ENCODE measurements around the gene RRP1B. TPM values are rescaled to one million over a fixed set of nuclear protein-coding genes. Genes with fewer than 3 reads are reported as not detected.

Gene RRP1B
- total and polyA plus RNA-seq, 9 of the 15 experiments (the other 6 are each of a cell fraction or from before 2014, with no cell fraction given) = 6.8 to 66.6 (median 41.9) TPM

DNA sequence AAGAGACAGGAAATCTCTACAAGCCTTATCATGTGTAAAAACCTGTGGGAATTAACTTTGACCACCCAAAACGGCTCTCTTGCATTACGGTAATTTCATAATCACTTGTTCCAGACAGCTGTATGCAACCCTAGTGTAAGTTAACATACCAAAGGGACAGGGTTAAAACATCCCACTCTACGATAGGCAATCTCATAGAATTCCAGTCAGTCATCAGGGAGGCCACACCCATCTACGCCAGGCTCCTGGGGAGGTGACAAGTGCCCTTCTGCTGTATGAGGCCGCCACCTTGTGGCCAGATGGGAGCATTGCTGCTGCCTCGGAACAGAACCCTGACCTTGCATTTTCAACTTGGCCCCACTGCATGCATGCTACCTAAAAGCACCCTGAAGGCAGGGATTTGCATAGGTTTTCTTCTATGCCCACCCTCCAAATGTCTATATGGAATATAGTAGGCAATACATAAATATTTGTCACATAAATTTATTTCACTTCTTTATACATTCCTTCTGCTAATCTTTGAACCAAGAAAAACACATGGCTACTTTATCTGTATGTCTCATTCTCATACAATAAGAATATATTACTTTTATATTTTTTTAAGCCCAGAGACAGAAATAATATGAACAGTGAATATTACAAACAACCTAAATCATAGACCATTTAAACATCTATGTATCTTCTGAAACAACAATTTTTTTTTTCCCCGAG, 12.7 kb upstream of the RRP1B start (continued):
- TF ChIP-seq, protein P1, sequence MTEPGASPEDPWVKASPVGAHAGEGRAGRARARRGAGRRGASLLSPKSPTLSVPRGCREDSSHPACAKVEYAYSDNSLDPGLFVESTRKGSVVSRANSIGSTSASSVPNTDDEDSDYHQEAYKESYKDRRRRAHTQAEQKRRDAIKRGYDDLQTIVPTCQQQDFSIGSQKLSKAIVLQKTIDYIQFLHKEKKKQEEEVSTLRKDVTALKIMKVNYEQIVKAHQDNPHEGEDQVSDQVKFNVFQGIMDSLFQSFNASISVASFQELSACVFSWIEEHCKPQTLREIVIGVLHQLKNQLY (CRISPR knock-in tag; conservative IDR thresholded peaks at IDR 0.05) = no peak
- TF ChIP-seq, protein P2, sequence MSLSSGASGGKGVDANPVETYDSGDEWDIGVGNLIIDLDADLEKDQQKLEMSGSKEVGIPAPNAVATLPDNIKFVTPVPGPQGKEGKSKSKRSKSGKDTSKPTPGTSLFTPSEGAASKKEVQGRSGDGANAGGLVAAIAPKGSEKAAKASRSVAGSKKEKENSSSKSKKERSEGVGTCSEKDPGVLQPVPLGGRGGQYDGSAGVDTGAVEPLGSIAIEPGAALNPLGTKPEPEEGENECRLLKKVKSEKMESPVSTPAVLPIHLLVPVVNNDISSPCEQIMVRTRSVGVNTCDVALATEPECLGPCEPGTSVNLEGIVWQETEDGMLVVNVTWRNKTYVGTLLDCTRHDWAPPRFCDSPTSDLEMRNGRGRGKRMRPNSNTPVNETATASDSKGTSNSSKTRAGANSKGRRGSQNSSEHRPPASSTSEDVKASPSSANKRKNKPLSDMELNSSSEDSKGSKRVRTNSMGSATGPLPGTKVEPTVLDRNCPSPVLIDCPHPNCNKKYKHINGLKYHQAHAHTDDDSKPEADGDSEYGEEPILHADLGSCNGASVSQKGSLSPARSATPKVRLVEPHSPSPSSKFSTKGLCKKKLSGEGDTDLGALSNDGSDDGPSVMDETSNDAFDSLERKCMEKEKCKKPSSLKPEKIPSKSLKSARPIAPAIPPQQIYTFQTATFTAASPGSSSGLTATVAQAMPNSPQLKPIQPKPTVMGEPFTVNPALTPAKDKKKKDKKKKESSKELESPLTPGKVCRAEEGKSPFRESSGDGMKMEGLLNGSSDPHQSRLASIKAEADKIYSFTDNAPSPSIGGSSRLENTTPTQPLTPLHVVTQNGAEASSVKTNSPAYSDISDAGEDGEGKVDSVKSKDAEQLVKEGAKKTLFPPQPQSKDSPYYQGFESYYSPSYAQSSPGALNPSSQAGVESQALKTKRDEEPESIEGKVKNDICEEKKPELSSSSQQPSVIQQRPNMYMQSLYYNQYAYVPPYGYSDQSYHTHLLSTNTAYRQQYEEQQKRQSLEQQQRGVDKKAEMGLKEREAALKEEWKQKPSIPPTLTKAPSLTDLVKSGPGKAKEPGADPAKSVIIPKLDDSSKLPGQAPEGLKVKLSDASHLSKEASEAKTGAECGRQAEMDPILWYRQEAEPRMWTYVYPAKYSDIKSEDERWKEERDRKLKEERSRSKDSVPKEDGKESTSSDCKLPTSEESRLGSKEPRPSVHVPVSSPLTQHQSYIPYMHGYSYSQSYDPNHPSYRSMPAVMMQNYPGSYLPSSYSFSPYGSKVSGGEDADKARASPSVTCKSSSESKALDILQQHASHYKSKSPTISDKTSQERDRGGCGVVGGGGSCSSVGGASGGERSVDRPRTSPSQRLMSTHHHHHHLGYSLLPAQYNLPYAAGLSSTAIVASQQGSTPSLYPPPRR (CRISPR knock-in tag; IDR thresholded peaks at IDR 0.05; ENCODE audit: borderline replicate concordance) = no peak
- no peak for TF ChIP-seq ZBTB7A (IDR thresholded peaks at IDR 0.05; ENCODE audit: borderline replicate concordance, control insufficient read depth, low read depth, low read length)
- no peak for TF ChIP-seq ZNF354B (CRISPR knock-in tag; IDR thresholded peaks at IDR 0.05)
- TF ChIP-seq, protein P3, sequence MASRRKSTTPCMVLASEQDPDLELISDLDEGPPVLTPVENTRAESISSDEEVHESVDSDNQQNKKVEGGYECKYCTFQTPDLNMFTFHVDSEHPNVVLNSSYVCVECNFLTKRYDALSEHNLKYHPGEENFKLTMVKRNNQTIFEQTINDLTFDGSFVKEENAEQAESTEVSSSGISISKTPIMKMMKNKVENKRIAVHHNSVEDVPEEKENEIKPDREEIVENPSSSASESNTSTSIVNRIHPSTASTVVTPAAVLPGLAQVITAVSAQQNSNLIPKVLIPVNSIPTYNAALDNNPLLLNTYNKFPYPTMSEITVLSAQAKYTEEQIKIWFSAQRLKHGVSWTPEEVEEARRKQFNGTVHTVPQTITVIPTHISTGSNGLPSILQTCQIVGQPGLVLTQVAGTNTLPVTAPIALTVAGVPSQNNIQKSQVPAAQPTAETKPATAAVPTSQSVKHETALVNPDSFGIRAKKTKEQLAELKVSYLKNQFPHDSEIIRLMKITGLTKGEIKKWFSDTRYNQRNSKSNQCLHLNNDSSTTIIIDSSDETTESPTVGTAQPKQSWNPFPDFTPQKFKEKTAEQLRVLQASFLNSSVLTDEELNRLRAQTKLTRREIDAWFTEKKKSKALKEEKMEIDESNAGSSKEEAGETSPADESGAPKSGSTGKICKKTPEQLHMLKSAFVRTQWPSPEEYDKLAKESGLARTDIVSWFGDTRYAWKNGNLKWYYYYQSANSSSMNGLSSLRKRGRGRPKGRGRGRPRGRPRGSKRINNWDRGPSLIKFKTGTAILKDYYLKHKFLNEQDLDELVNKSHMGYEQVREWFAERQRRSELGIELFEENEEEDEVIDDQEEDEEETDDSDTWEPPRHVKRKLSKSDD (conservative IDR thresholded peaks at IDR 0.05; ENCODE audit: low read length) = no peak
- TF ChIP-seq, protein P4, sequence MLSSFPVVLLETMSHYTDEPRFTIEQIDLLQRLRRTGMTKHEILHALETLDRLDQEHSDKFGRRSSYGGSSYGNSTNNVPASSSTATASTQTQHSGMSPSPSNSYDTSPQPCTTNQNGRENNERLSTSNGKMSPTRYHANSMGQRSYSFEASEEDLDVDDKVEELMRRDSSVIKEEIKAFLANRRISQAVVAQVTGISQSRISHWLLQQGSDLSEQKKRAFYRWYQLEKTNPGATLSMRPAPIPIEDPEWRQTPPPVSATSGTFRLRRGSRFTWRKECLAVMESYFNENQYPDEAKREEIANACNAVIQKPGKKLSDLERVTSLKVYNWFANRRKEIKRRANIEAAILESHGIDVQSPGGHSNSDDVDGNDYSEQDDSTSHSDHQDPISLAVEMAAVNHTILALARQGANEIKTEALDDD (IDR thresholded peaks at IDR 0.05) = peak; percentile 78
- TF ChIP-seq, protein P5, sequence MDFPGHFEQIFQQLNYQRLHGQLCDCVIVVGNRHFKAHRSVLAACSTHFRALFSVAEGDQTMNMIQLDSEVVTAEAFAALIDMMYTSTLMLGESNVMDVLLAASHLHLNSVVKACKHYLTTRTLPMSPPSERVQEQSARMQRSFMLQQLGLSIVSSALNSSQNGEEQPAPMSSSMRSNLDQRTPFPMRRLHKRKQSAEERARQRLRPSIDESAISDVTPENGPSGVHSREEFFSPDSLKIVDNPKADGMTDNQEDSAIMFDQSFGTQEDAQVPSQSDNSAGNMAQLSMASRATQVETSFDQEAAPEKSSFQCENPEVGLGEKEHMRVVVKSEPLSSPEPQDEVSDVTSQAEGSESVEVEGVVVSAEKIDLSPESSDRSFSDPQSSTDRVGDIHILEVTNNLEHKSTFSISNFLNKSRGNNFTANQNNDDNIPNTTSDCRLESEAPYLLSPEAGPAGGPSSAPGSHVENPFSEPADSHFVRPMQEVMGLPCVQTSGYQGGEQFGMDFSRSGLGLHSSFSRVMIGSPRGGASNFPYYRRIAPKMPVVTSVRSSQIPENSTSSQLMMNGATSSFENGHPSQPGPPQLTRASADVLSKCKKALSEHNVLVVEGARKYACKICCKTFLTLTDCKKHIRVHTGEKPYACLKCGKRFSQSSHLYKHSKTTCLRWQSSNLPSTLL (IDR thresholded peaks at IDR 0.05) = no peak
- TF ChIP-seq, protein P6, sequence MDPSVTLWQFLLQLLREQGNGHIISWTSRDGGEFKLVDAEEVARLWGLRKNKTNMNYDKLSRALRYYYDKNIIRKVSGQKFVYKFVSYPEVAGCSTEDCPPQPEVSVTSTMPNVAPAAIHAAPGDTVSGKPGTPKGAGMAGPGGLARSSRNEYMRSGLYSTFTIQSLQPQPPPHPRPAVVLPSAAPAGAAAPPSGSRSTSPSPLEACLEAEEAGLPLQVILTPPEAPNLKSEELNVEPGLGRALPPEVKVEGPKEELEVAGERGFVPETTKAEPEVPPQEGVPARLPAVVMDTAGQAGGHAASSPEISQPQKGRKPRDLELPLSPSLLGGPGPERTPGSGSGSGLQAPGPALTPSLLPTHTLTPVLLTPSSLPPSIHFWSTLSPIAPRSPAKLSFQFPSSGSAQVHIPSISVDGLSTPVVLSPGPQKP (CRISPR knock-in tag; IDR thresholded peaks at IDR 0.05) = no peak
- peak; percentile 71; the same call in 1 of the 2 replicates for TF ChIP-seq TARDBP (IDR thresholded peaks at IDR 0.05)
- peak; percentile 67 for TF ChIP-seq MYC (IDR thresholded peaks at IDR 0.05; ENCODE audit: low read depth, low read length)
- no peak for TF ChIP-seq MYC (CRISPR knock-in tag; IDR thresholded peaks at IDR 0.05; ENCODE audit: borderline replicate concordance, low read depth)
- no peak for TF ChIP-seq RBM17 (IDR thresholded peaks at IDR 0.05; ENCODE audit: borderline replicate concordance, low read depth, low read length)

All from K562 (cell line).